NT2/D1 (cell line): ENCODE measurements around the gene ATG9B.
"Not testable (repeated sequence)": the region's sequence is repeated elsewhere in the genome, so short reads cannot be mapped to it uniquely, and the experiment has no call there.

Experiments
- DNase-seq: peaks from one replicate; pipeline ENCODE4 v3.0.0-alpha.2; 2011; ENCODE audit warnings: low read depth, low spot score
- H3K27me3 ChIP-seq: 2 replicates; pipeline ENCODE4 v1.6.0; 2011; ENCODE audit warnings: mild to moderate bottlenecking; ENCODE audit not compliant: insufficient read length, insufficient read depth
- H3K36me3 ChIP-seq: 2 replicates; pipeline ENCODE4 v1.6.1; 2011; ENCODE audit warnings: mild to moderate bottlenecking, low read length, mixed read lengths; ENCODE audit not compliant: insufficient read depth, insufficient read length
- H3K4me1 ChIP-seq: 2 replicates; pipeline ENCODE4 v1.5.1; 2011; ENCODE audit not compliant: insufficient read depth, insufficient read length
- H3K4me3 ChIP-seq: 2 replicates; pipeline ENCODE4 v1.5.1; 2011; ENCODE audit warnings: low read depth; ENCODE audit not compliant: insufficient read length
- H3K9ac ChIP-seq: 2 replicates; pipeline ENCODE4 v1.6.0; 2011; ENCODE audit warnings: low read depth; ENCODE audit not compliant: insufficient read length
- H3K9me3 ChIP-seq: 2 replicates; pipeline ENCODE4 v1.5.1; 2011; ENCODE audit warnings: mild to moderate bottlenecking, low read length; ENCODE audit not compliant: insufficient read depth
- SUZ12 ChIP-seq: IDR thresholded peaks from 2 replicates; pipeline ENCODE4 v1.6.1; 2011; ENCODE audit not compliant: insufficient read length, insufficient read depth; ENCODE audit errors: extremely low read depth
- YY1 ChIP-seq: IDR thresholded peaks from 2 replicates; pipeline ENCODE4 v1.6.1; 2011; ENCODE audit not compliant: insufficient read length, insufficient read depth
- ZNF274 ChIP-seq: IDR thresholded peaks from 2 replicates; pipeline ENCODE4 v1.6.1; 2011; ENCODE audit warnings: mild to moderate bottlenecking, low read depth, low read length

The ATG9B gene

GRCh38 chr7:151033864-151034249 is 9.6 kb upstream of the ATG9B start:
- H3K4me1 ChIP-seq, result peaks cover 5% of the 10 kb centered on the region
- H3K9me3 ChIP-seq, result no peaks in the 10 kb centered on the region
- DNase-seq, result no peak
- H3K27me3 ChIP-seq, result no peaks in the 10 kb centered on the region
- TF ChIP-seq ZNF274 (no peak), SUZ12 (no peak), YY1 (no peak)
- H3K4me3 ChIP-seq, result no peak overlapping the region
- peaks cover 63% of the 10 kb centered on the region for H3K36me3 ChIP-seq
- no peak overlapping the region for H3K9ac ChIP-seq

GRCh38 chr7:151032936-151033863 is 8.9 kb upstream of the ATG9B start:
- H3K9me3 ChIP-seq, result no peaks in the 10 kb centered on the region
- no peak for TF ChIP-seq ZNF274
- no peaks in the 10 kb centered on the region for H3K4me1 ChIP-seq
- H3K27me3 ChIP-seq, result no peaks in the 10 kb centered on the region
- no peak overlapping the region for H3K4me3 ChIP-seq
- DNase-seq, result no peak
- peaks cover 63% of the 10 kb centered on the region for H3K36me3 ChIP-seq
- H3K9ac ChIP-seq, result no peak overlapping the region

GRCh38 chr7:151031011-151031410 is 6.7 kb upstream of the ATG9B start:
- TF ChIP-seq ZNF274, result no peak
- TF ChIP-seq YY1, result no peak
- TF ChIP-seq SUZ12, result no peak
- DNase-seq, result no peak
- Histone ChIP-seq H3K9me3 (no peaks in the 10 kb centered on the region), H3K4me3 (no peak overlapping the region), H3K36me3 (peaks cover 51% of the 10 kb centered on the region), H3K4me1 (peaks cover 3% of the 10 kb centered on the region), H3K9ac (no peak overlapping the region), H3K27me3 (no peaks in the 10 kb centered on the region)

- peaks cover 7% of the 10 kb centered on the region for H3K4me1 ChIP-seq
- peak overlapping the region; percentile 84 for H3K4me3 ChIP-seq
- H3K36me3 ChIP-seq, result peaks cover 31% of the 10 kb centered on the region
- peak overlapping the region; percentile 75 for H3K9ac ChIP-seq
- H3K9me3 ChIP-seq, result no peaks in the 10 kb centered on the region
- no peak for DNase-seq
- TF ChIP-seq SUZ12 (no peak), YY1 (no peak), ZNF274 (no peak)
- no peaks in the 10 kb centered on the region for H3K27me3 ChIP-seq
Measured at GRCh38 chr7:151028948-151029501, 4.7 kb upstream of the ATG9B start.

- Histone ChIP-seq H3K36me3 (peaks cover 25% of the 10 kb centered on the region), H3K4me3 (peak within 1 kb of the TSS; percentile 84), H3K4me1 (peaks cover 12% of the 10 kb centered on the region), H3K9ac (peak within 1 kb of the TSS; percentile 75), H3K9me3 (no peaks in the 10 kb centered on the region), H3K27me3 (no peaks in the 10 kb centered on the region)
- TF ChIP-seq SUZ12 (no peak), ZNF274 (no peak), YY1 (peak; percentile 24)
- DNase-seq, result peak; percentile 98
Measured at GRCh38 chr7:151028131-151028947, 4.0 kb upstream of the ATG9B start, which contains the start of gene ABCB8. Gene ABCB8 (plus strand): TSS chr7:151028450. CDS start chr7:151028516, 66 bp downstream.

GRCh38 chr7:151027728-151028130 is 3.4 kb upstream of the ATG9B start:
- H3K36me3 ChIP-seq, result peaks cover 19% of the 10 kb centered on the region
- H3K4me3 ChIP-seq, result peak overlapping the region; percentile 31
- not testable (repeated sequence) for DNase-seq, H3K9me3 ChIP-seq, H3K27me3 ChIP-seq
- peaks cover 15% of the 10 kb centered on the region for H3K4me1 ChIP-seq
- peak overlapping the region; percentile 36 for H3K9ac ChIP-seq

GRCh38 chr7:151026771-151027727 is 2.8 kb upstream of the ATG9B start:
- Histone ChIP-seq H3K4me3 (peak overlapping the region; percentile 31), H3K9ac (peak overlapping the region; percentile 36), H3K36me3 (peaks cover 16% of the 10 kb centered on the region), H3K4me1 (peaks cover 15% of the 10 kb centered on the region)
- DNase-seq, H3K9me3 ChIP-seq, H3K27me3 ChIP-seq: not testable (repeated sequence)
